NT2/D1 (cell line): ENCODE data around the gene SLC35E1.

Experiments used
- DNase-seq: peaks from one replicate; pipeline ENCODE4 v3.0.0-alpha.2; 2011; ENCODE audit warnings: low read depth, low spot score
- H3K27me3 ChIP-seq: 2 replicates; pipeline ENCODE4 v1.6.0; 2011; ENCODE audit warnings: mild to moderate bottlenecking; ENCODE audit not compliant: insufficient read length, insufficient read depth
- H3K36me3 ChIP-seq: 2 replicates; pipeline ENCODE4 v1.6.1; 2011; ENCODE audit warnings: mild to moderate bottlenecking, low read length, mixed read lengths; ENCODE audit not compliant: insufficient read depth, insufficient read length
- H3K4me1 ChIP-seq: 2 replicates; pipeline ENCODE4 v1.5.1; 2011; ENCODE audit not compliant: insufficient read depth, insufficient read length
- H3K4me3 ChIP-seq: 2 replicates; pipeline ENCODE4 v1.5.1; 2011; ENCODE audit warnings: low read depth; ENCODE audit not compliant: insufficient read length
- H3K9ac ChIP-seq: 2 replicates; pipeline ENCODE4 v1.6.0; 2011; ENCODE audit warnings: low read depth; ENCODE audit not compliant: insufficient read length
- H3K9me3 ChIP-seq: 2 replicates; pipeline ENCODE4 v1.5.1; 2011; ENCODE audit warnings: mild to moderate bottlenecking, low read length; ENCODE audit not compliant: insufficient read depth
- SUZ12 ChIP-seq: IDR thresholded peaks from 2 replicates; pipeline ENCODE4 v1.6.1; 2011; ENCODE audit not compliant: insufficient read length, insufficient read depth; ENCODE audit errors: extremely low read depth
- YY1 ChIP-seq: IDR thresholded peaks from 2 replicates; pipeline ENCODE4 v1.6.1; 2011; ENCODE audit not compliant: insufficient read length, insufficient read depth
- ZNF274 ChIP-seq: IDR thresholded peaks from 2 replicates; pipeline ENCODE4 v1.6.1; 2011; ENCODE audit warnings: mild to moderate bottlenecking, low read depth, low read length

The SLC35E1 gene

GRCh38 chr19:16542910-16543472 lies 29.2 kb downstream of the SLC35E1 start:
- H3K9me3 ChIP-seq = no peaks in the 10 kb centered on the region
- peaks cover 42% of the 10 kb centered on the region for H3K36me3 ChIP-seq
- H3K27me3 ChIP-seq = no peaks in the 10 kb centered on the region
- H3K4me1 ChIP-seq = peaks cover 13% of the 10 kb centered on the region
- DNase-seq = no peak
- TF ChIP-seq SUZ12 = no peak
- TF ChIP-seq YY1 = no peak
- TF ChIP-seq ZNF274 = no peak
- H3K9ac ChIP-seq = peak overlapping the region; percentile 99
- peak overlapping the region; percentile 99 for H3K4me3 ChIP-seq

GRCh38 chr19:16542045-16542909 lies 29.9 kb downstream of the SLC35E1 start, which contains the start of gene CHERP:
Gene CHERP, minus strand, starts transcription at chr19:16542437. Its CDS starts 59 bp downstream, at chr19:16542378.
- Histone ChIP-seq H3K9me3 (no peaks in the 10 kb centered on the region), H3K9ac (peak within 1 kb of the TSS; percentile 99), H3K4me1 (peaks cover 13% of the 10 kb centered on the region), H3K4me3 (peak within 1 kb of the TSS; percentile 99), H3K36me3 (peaks cover 49% of the 10 kb centered on the region), H3K27me3 (no peaks in the 10 kb centered on the region)
- peak; percentile 89 for DNase-seq
- no peak for TF ChIP-seq YY1
- TF ChIP-seq ZNF274 = no peak
- no peak for TF ChIP-seq SUZ12

- TF ChIP-seq SUZ12 (no peak), YY1 (no peak), ZNF274 (no peak)
- DNase-seq = no peak
- Histone ChIP-seq H3K36me3 (peaks cover 56% of the 10 kb centered on the region), H3K9ac (peak overlapping the region; percentile 99), H3K27me3 (no peaks in the 10 kb centered on the region), H3K9me3 (no peaks in the 10 kb centered on the region), H3K4me3 (peak overlapping the region; percentile 99), H3K4me1 (peaks cover 13% of the 10 kb centered on the region)
Observed at GRCh38 chr19:16541526-16542044, 30.6 kb downstream of the SLC35E1 start.

- DNase-seq = no peak
- no peak for TF ChIP-seq SUZ12
- no peak for TF ChIP-seq ZNF274
- no peak for TF ChIP-seq YY1
- Histone ChIP-seq H3K4me3 (peak overlapping the region; percentile 99), H3K9me3 (no peaks in the 10 kb centered on the region), H3K9ac (peak overlapping the region; percentile 99), H3K27me3 (no peaks in the 10 kb centered on the region), H3K4me1 (peaks cover 13% of the 10 kb centered on the region), H3K36me3 (peaks cover 63% of the 10 kb centered on the region)
Observed at GRCh38 chr19:16540948-16541347, 31.3 kb downstream of the SLC35E1 start.

- no peak for TF ChIP-seq SUZ12
- TF ChIP-seq YY1 = no peak
- TF ChIP-seq ZNF274 = no peak
Observed at GRCh38 chr19:16537111-16537510, 35.1 kb downstream of the SLC35E1 start.

GRCh38 chr19:16536130-16536529 lies 36.1 kb downstream of the SLC35E1 start:
- no peak overlapping the region for H3K9ac ChIP-seq
- H3K9me3 ChIP-seq = no peaks in the 10 kb centered on the region
- peaks cover 12% of the 10 kb centered on the region for H3K4me1 ChIP-seq
- H3K4me3 ChIP-seq = no peak overlapping the region
- TF ChIP-seq YY1 (no peak), SUZ12 (no peak), ZNF274 (no peak)
- DNase-seq = no peak
- peaks cover 96% of the 10 kb centered on the region for H3K36me3 ChIP-seq
- no peaks in the 10 kb centered on the region for H3K27me3 ChIP-seq

More at GRCh38 chr19:16537111-16537510, 35.1 kb downstream of the SLC35E1 start:
- Histone ChIP-seq H3K4me1 (peaks cover 12% of the 10 kb centered on the region), H3K9me3 (no peaks in the 10 kb centered on the region), H3K4me3 (no peak overlapping the region), H3K27me3 (no peaks in the 10 kb centered on the region), H3K9ac (no peak overlapping the region), H3K36me3 (peaks cover 93% of the 10 kb centered on the region)
- no peak for DNase-seq

- Histone ChIP-seq H3K9me3 (no peaks in the 10 kb centered on the region), H3K36me3 (peaks cover 96% of the 10 kb centered on the region), H3K9ac (no peak overlapping the region), H3K4me3 (no peak overlapping the region), H3K27me3 (no peaks in the 10 kb centered on the region), H3K4me1 (peaks cover 8% of the 10 kb centered on the region)
- TF ChIP-seq ZNF274 (no peak), SUZ12 (no peak), YY1 (no peak)
- no peak for DNase-seq
Observed at GRCh38 chr19:16535381-16535780, 36.8 kb downstream of the SLC35E1 start.
